Smooth muscle cell of the brain vasculature (primary cell): ENCODE results near the gene CIB2.

Experiments used
- DNase-seq: peaks from one replicate; pipeline ENCODE4 v3.0.0-alpha.2; 2012; ENCODE audit warnings: low read depth, low spot score

CIB2 gene

DNA sequence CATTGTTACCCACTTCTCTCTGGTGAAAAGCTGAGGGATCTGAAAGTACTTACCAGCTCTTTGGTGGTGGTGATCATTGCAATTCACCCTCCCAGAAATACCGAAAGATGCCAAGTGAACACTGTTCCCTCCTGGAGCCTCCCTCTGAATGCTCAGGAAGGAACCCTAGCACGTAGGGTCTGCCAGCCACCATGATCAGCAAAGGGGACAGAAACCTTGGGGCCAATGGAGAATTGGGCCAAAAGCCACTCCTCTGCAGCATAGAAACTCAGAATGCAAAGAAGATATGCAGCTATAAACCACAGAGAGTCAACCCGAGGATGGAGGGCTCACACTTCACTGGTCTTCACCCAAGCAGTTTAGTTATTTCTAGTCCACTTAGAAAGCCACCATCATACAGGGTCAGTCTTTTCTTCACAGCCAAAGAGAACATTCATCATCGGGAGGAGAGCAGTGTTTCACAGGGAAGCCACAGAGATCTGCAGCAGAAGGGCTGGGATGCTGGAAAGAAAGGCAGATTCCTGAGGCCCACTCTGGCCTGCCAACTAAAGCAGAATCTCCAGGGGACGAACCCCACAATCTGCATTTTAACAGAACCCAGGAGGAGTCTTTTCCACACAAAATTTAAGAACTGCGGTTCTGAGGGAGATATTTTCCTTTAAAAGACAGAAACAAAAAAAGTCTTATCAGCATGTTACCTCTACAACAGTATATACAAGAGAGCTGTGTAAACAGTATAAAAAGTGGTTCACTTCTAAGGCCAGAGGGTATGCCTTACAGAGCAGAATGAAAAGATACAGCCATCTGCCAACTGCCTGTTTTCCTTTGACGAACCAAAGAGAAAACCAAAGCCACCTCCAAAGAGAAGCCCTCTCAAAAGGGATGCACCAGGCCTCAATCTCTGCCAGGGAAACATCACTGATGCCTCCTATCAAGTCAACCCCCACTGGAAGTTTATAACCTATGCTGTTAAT is 65.0 kb downstream of the CIB2 start:
- no peak for DNase-seq

DNA sequence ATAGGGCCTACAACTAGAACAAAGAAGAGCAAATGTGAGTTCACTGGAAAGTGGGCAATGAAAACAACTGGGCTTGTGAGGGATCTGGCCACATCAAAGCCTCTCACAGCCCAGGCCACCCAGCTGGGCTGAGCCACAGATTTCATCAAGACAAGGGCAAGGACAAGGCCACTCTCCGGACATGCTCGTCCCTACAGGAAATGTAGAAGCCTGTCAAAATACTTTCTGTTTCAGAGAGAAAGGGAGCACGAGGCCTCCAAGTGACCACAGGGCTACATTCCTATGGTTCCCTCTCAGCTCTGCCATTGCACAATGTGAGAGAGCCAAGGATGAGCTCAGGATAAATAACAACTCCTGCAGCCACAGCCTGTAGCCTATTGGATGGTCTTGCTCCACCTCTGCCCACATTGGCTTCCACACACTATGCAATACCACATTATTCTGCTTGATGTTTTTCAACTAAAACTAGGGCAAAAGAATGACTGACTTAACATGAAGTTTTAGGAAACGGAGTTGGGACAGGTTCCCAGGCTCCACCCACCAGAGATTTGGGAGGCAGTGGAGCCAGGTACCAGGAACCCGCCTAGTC is 65.9 kb downstream of the CIB2 start:
- DNase-seq: peak; percentile 96

DNA sequence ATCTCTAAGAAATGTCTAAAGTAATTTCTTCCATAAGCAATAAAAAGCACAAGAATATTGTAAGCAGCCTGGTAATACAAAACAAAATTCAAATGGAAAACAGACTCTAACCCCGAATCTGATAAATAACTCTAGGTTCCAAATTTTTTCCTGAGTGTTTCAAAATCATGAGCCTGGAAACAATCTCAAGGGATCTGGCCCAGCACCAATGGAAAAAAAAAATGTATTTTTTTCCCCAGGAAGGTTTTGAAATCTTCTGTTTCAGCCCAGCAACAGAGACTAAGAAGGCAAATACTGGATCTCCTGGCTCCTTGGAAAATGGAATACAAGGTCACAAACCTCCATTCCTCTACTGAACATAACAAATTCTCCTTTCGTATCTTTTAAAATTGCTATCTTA is 66.7 kb downstream of the CIB2 start:
- no peak for DNase-seq

DNA sequence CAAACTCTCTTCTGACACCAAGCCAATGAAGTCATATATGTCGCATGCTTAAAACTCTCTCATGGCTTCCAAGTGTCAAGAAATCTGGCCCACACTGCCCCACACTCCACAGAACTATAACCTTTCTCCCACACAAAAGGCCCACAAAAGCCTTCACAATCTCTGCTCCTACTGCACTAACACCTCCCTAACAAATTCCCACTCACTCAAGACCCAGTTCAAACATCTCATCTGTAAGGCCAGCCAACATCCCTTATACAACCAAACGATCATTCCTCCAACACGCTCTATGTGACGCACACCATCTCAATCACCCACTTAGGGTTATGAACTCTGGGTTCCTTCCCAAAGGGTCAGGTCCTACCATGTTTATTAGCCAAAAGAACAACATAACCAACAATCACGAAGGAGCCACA is 67.3 kb downstream of the CIB2 start:
- DNase-seq: no peak

DNA sequence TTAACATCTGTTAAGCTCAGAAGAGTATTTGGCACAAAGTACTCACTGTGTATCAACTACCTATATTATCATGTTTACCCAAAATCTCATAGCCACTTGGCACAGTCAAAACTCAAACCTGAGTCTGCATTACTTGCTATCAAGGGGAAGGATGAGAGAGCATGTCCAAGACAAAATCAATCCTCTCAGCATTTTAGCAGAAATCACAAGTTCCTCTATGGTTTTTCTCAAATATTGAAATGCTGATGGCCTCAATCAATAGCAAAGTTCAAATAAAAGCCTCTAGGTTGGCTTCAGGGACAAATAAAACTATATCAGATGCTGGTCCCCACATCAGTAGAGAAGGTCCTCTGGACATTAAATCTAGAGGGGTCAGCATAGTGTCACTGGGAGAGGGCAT is 68.0 kb downstream of the CIB2 start:
- no peak for DNase-seq

DNA sequence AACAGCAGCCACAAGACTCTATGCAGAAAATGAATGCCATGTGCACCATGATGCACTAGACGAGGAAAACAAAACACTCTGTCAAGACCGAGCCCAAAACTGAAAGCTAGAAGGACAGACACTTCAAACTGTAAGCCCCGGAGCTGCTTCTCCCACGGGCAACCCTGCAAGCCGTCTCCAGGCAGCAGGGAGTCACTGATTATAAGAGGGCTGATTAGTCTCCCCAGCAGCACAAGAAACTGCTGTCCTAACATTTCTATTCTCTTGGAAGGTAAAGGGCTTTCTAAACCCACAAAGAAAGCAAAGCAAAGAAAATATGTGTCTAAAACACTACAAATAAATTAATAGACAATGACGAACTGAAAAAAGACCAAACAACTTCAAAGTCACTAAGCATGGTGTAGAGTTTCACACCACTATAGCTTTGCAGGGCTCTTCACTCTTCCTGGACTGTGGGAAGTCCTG is 69.2 kb downstream of the CIB2 start:
- DNase-seq: no peak

DNA sequence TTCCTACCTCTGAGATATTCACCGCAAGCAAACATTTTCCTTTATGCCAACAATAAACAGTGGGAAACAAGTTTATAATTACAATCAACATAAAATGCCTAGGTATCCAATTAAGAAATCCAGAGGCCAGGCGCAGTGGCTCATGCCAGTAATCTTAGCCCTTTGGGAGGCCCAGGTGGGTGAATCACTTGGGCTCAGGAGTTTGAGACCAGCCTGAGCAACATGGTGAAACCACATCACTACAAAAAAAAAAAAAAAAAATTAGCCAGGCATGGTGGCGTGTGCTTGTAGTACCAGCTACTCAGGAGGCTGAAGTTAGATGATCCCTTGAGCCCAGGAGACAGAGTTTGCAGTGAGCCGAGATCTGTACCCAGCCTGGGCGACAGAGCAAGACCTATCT is 71.0 kb downstream of the CIB2 start:
- DNase-seq: no peak

DNA sequence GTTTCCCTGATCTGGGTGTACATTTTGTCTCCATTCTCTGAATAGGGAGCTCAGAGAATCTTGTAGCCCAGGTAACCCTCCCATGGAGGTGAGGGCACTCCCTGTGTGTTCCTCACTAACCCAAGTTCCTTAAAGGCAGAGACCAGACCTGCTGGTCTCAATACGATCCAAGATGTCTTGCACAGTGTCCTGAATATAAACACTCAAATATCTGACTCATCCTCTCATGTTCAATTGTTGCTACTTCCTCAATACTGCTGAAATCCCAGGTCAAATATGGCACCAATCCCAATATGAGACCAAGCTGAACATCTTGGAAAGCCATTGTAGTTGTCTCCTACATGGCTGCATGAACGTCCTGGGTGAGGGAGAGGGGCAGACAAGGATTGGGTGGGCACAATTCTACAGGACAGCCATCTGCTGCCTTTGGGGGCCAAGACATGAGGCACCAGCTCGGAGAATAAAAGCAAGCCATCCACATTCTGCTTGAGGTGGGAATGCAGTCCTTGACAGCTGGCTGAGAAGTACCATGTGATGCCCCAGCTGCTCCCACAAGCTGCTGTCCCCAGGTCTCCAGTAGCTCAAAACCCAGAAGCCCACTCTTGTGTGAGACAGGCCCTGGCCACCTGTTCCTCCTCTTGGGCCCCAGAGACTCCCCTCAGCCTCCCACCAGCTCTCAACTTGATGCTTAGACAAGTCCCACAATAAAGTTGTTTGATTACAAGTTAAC is 72.0 kb downstream of the CIB2 start:
- DNase-seq: no peak

DNA sequence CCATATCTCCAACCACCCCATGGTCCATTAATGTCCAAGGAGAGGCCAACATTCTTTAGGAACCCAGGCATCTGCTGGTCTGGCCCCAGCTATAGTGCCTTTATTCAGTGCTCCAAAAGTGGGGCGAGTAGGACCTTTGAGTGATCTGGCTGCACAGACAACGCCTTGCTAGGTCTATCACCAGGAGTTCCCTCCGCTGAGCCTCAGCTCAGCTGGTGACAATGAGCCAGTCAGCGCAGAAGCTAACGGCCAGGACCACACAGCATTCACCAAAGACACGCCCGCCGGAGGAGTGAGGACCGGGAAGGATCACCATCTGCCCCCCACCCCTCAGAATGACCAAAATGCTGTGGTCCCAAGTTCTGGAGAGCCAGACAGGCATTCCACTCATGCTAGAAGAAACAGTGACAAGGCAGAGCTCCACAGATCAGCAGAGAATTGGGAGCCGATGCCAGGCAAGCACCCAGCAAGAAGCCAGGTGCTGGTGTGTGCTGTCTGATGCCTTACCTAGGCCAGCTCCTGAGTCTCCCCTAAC is 72.8 kb downstream of the CIB2 start:
- no peak for DNase-seq

DNA sequence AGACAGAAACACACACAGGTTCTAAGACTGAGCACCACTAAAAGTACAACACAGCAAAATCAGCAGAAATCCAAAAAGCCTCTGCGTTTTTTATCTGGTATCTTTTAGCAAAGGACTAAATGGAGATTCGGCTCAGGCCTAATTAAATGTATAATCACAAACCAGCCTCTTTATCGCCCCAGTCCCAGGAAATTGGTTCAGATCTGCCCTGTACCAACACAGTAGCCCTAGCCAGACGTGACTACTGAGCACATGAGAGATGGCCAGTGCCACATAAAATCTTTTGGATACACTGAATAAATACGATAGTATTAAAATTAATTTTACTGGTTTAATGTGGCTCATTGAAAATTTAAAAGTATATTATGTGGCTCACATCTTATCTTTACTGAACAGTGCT is 73.4 kb downstream of the CIB2 start:
- DNase-seq: no peak

DNA sequence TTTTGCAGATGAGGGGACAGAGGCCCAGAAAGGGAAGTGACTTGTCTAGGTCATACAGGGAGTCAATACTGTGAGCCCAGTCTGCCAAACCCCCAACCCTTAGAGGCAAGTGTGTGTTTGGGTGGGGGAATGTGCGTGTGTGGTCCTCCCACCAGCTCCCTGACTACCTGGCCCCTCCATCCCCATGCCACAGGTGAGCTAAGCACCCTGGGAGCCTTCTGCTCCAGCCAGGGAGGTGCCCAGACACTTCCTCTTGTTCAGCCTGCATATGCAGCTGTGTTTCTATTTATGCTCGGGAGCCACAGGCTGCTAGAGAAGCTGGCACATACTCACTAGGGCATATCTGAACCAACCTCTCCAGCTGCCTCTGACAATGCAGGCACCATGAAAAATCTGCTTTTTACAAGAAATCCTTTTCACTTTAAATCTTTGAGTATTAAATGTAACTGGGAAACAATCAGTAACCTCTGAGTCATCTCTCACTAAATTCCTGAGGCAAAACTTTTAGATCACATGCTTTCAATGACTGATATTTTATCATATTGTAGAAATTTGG is 74.5 kb downstream of the CIB2 start:
- DNase-seq: no peak

DNA sequence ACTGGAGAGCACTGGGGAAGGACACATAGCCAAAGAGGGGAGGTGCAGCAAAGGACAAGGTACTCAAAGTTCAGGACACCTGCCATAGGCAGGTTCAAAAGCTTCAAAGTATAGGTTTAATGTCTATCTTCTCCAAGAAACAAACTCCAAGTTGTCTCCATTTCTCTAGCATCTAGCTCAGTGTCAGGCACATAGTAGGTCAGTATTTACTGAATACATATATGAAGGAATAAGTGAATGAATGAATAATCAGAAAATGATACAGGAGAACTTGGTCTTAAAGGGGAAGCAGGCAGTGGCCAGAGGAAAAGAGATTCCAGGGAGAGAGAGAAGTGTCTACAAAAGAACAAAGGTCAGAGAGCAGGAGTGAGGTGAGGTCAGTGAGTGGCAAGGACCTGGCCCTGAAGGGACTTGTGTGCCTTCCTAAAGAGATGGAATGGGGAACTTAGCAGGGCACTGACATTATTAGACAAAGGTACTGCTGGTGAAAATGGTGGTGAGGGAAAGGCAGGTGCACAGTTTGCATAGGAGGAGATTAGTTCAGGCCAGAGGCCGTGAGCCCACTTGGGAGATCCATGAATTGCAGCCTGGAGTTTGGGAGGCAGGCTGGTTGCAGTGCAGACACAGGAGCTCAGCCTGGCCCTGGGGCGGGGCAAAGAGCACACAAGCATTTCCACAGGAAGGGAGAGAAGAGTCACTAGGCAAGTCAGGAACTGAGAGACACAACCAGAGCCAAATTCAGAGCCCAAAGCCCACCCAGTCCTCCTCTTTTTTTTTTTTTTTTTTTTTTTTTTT is 75.1 kb downstream of the CIB2 start:
- DNase-seq: no peak

DNA sequence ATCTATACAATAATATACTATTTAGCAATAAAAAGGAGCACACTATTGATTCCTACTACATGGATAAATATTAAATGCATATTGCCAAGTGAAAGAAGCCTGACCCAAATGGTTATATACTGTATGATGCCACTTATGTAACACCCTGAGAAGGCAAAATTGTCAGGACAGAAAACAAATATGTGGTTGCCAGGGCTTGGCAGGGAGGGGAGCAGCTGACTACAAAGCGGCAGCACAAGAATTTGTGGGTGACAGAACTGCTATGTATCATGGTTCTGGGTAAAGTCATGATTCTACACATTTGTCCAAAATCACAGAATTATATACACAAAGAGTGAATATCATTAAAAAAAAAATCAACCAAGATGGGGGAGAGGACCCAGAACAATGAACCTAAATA is 76.3 kb downstream of the CIB2 start:
- no peak for DNase-seq
